Measurements from ENCODE around the gene SMIM5.

DNA sequence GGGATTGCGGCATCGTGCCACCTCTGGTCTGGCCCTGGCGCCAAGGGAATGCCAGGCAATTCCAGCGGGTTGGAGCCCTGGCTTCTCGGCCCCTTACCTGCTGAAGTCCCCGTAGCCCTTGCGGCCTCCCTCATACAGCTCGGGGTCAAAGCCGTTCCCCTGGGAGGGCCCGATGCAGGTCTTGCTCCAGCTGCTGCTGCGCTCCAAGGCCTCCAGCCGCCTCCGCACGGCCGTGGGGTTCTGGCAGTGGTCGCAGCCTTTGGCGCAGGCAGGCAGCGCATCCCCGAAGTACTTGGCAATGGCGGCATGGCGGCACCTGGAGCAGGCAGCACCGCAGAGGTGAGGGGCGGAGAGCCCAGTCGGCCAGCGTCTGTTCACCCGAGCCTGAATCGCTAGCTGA, 1.9 kb upstream of the SMIM5 start:
- TF ChIP-seq, protein P1, sequence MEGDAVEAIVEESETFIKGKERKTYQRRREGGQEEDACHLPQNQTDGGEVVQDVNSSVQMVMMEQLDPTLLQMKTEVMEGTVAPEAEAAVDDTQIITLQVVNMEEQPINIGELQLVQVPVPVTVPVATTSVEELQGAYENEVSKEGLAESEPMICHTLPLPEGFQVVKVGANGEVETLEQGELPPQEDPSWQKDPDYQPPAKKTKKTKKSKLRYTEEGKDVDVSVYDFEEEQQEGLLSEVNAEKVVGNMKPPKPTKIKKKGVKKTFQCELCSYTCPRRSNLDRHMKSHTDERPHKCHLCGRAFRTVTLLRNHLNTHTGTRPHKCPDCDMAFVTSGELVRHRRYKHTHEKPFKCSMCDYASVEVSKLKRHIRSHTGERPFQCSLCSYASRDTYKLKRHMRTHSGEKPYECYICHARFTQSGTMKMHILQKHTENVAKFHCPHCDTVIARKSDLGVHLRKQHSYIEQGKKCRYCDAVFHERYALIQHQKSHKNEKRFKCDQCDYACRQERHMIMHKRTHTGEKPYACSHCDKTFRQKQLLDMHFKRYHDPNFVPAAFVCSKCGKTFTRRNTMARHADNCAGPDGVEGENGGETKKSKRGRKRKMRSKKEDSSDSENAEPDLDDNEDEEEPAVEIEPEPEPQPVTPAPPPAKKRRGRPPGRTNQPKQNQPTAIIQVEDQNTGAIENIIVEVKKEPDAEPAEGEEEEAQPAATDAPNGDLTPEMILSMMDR (IDR thresholded peaks at IDR 0.05): no peak
- TF ChIP-seq POLR2A (IDR thresholded peaks at IDR 0.05) (no peak), POLR2AphosphoS5 (IDR thresholded peaks at IDR 0.05; ENCODE audit: insufficient read depth in 1 of 2, low read depth in 1 of 2) (no peak)
